GM20000 (cell line): ENCODE measurements around the gene ADSS2.
"Not testable (repeated sequence)": the region's sequence is repeated elsewhere in the genome, so short reads cannot be mapped to it uniquely, and the experiment has no call there.

Source experiments
- DNase-seq: peaks from one replicate; pipeline ENCODE4 v3.0.0; 2012; ENCODE audit warnings: low spot score
- TF ChIP-seq, protein P1 (sequence below): IDR thresholded peaks from 2 replicates; pipeline ENCODE4 v1.5.1; 2012; ENCODE audit warnings: mild to moderate bottlenecking, control low read depth; ENCODE audit errors: extremely low read depth, missing control alignments

Gene ADSS2

DNA sequence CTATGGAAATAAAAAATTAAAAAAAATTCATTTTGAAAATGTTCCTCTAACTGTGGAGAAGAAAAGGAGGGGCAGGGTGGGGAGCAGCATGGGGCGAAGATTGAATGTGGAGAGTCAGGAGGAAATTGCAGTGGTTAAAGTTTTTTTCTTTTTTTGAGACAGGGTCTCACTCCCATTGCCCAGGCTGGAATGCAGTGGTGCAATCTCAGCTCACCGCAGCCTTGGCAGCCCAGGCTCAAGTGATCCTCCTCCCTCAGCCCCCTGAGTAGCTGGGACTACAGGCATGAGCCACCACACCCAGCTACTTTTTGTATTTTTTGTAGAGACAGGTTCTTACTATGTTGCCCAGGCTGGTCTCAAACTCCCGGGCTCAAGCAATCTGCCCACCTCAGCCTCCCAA, 67.6 kb downstream of the ADSS2 start:
- TF ChIP-seq, protein P1, sequence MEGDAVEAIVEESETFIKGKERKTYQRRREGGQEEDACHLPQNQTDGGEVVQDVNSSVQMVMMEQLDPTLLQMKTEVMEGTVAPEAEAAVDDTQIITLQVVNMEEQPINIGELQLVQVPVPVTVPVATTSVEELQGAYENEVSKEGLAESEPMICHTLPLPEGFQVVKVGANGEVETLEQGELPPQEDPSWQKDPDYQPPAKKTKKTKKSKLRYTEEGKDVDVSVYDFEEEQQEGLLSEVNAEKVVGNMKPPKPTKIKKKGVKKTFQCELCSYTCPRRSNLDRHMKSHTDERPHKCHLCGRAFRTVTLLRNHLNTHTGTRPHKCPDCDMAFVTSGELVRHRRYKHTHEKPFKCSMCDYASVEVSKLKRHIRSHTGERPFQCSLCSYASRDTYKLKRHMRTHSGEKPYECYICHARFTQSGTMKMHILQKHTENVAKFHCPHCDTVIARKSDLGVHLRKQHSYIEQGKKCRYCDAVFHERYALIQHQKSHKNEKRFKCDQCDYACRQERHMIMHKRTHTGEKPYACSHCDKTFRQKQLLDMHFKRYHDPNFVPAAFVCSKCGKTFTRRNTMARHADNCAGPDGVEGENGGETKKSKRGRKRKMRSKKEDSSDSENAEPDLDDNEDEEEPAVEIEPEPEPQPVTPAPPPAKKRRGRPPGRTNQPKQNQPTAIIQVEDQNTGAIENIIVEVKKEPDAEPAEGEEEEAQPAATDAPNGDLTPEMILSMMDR = no peak
- DNase-seq = no peak

DNA sequence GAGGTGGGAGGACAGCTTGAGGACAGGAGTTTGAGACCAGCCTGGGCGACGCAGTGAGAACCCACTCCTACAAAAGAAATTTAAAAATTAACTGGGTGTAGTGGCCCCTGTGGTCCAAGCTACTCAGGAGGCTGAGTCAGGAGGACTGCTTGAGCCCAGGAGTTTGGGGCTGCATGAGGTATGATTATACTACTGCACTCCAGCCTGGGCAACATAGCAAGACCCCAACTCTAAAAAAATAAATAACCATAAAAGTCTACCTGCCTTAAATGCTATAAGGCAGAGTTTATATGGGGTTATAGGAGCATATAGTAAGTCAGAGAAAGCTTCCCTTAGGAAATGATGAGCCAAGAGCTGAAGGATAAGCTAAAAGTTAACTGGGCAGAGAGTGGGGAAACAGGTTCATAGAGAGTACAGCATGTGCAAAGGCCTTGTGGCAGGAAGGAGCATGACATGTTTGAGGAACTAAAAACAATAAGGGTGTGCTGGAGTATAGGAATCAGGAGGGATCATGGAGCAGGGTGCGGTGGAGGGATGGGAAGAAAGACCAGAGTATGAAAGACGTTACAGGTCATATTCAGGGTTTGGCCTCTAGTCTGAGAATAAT, 68.3 kb downstream of the ADSS2 start:
- DNase-seq = no peak
- TF ChIP-seq, protein P1 = no peak

DNA sequence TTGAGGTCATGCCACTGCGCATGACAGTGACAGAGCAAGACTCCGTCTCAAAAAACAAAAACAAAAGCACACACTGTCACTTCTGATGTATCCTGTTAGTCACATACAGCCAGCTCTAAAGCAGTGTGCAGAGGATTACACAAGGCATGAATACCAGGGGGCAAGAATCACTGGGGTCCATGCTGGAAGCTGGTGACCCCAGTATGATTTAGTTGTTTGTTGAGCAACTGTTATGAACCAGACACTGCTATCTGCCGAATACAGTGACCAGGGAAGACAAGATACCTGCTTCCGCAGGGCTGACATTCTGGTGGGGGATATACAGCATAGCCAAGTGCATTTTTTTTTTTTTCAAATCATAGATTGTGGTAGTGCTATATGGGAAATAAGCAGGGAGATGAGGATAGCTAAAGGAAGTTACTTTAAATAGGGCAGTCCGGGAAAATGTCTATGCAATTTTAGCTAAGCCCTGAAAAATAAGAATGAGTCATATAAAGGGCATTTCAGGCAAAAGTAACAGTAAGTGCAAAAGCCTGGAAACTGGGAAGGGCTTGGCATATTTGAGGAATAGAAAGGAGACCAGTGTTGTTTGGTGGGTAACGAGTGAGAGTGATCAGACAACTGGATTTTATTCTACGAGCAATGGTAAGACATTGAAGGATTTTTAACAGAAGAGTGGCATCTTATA, 69.7 kb downstream of the ADSS2 start:
- TF ChIP-seq, protein P1 = no peak
- no peak for DNase-seq

DNA sequence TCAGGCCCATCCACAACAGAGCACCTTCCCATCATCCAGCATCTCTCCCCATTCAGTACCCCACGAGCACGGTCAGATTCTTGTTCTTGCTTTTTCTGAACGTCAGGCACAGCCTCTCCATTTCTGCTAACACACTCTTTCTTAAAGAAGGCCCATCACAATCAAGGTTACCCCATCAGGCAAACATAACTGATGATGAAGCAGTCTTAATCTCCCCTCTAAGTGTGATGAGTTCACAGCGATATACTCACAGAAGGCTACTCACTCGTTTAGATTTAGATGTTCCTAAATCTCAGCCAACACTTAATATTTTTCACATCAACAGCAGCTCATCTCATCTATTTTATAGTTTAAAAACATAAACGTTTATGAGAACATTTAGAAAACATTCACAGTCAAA, 75.6 kb downstream of the ADSS2 start:
- DNase-seq = no peak
- TF ChIP-seq, protein P1 = no peak

DNA sequence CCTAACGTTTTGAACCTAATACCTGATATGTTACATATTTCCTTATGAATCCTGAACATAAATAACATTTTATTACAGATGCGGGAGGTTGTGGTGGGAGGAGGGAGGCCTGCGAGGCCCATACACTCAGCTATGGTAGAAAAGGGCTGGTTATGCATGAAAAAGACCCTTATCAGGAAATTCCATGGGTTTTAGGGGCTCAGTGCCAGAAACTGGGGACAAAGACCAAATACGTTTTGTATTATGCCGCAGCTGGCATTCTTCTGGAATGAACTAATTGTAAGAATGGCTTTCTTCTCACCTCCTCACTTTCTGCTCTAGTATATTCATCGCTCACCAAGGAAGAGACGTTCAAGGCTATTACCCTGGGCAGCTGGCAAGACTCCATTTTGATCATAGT, 76.7 kb downstream of the ADSS2 start:
- no peak for DNase-seq
- TF ChIP-seq, protein P1 = no peak

DNA sequence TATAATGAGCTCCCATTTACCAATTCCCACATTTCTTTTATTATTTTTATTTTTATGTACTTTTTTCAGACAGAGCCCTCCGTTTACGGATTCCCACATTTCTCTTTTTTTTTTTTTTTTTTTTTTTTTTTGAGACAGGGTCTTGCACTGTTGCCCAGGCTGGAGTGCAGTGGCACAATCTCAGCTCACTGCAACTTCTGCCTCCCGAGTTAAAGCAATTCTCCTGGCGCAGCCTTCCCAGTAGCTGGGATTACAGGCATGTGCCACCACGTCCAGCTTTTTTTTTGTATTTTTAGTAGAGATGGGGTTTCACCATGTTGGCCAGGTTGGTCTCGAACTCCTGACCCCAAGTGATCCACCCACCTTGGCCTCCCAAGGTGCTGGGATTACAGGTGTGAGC, 77.2 kb downstream of the ADSS2 start:
- DNase-seq = not testable (repeated sequence)

DNA sequence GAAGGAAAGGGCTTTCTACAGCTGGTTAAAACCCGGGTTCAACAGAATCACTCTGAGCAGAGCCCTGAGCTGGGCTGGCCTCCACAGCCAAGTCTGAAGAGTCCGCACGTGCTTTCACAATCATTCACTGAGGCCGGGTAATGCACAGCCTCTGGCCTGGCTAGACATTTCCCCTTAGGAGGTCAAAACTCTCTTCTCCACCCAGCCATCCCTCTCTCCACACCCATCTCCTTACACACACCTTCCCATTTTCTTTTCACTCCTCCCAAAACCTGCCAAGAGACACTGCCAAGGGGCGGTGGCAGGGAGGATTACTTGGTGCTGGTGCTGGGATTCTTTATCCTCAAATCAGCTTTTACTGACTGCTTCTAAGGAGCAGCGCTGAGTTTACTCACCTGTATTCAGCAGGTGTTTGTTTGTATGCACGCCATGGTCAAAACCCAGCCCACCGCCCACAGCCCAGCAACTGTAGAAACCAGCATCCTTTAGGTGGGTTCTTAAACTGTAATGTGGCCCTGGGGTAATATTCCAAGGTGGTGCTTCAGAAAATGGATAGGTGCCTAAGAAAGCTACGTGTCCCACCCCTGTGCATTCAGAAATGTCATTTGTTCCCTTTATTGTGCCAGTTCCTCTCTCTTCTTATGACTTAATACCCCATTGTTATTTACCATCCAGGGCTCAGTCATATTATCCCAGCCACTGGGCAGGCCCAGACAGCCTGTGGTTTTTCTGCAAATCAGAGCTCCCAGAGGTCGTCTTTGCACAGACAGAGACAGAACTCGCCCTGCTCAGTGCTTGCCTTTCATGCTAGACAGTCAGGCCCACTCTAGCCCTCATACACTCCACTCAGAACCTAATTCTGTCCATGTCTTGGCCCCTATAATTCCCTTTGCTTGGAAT, 80.2 kb downstream of the ADSS2 start:
- DNase-seq = no peak
- TF ChIP-seq, protein P1 = no peak
